HL-60 (cell line): ENCODE measurements around the gene TP53TG5.

ENCODE experiments used
- DNase-seq, 2 experiments: peaks; one replicate each; pipeline ENCODE4 v3.0.0-alpha.2; 2010 to 2020; ENCODE audit warnings: low read depth in 1 of 2, low spot score in 1 of 2
- H3K27ac ChIP-seq: fragments of 250-450 bp; sonication (Bioruptor Pico); replicated peaks from 2 replicates; pipeline ENCODE4 v1.5.1; 2020; ENCODE audit warnings: mild to moderate bottlenecking, moderate library complexity
- H3K27me3 ChIP-seq: fragments of 250-450 bp; sonication (Bioruptor Pico); 2 replicates; pipeline ENCODE4 v1.5.1; 2021; ENCODE audit warnings: mild to moderate bottlenecking, moderate library complexity; ENCODE audit not compliant: insufficient read depth, poor library complexity, severe bottlenecking
- H3K4me3 ChIP-seq: replicated peaks from 2 replicates; pipeline ENCODE4 v1.5.1; 2011; ENCODE audit warnings: mild to moderate bottlenecking, control low read depth, low read length; ENCODE audit not compliant: insufficient read depth
- GABPA ChIP-seq: IDR thresholded peaks from 2 replicates; pipeline ENCODE4 v1.6.1; 2012; ENCODE audit warnings: low read depth
- POLR2AphosphoS5 ChIP-seq: IDR thresholded peaks from 2 replicates; pipeline ENCODE4 v1.6.1; 2012; ENCODE audit warnings: low read depth
- REST ChIP-seq: IDR thresholded peaks from 2 replicates; pipeline ENCODE4 v1.6.1; 2012; ENCODE audit warnings: low read depth; ENCODE audit not compliant: insufficient replicate concordance
- SPI1 ChIP-seq: IDR thresholded peaks from 2 replicates; pipeline ENCODE4 v1.6.1; 2012; ENCODE audit warnings: low read depth, mild to moderate bottlenecking, borderline replicate concordance
- TF ChIP-seq, protein P1 (sequence below): IDR thresholded peaks from one replicate; pipeline ENCODE4 v1.5.1; 2011; ENCODE audit warnings: low read length, control low read depth, inconsistent platforms; ENCODE audit not compliant: insufficient read depth

The TP53TG5 gene

GRCh38 chr20:45336530-45337366, 41.4 kb downstream of the TP53TG5 start:
- no peak for TF ChIP-seq REST
- Histone ChIP-seq H3K27ac (no peak overlapping the region), H3K27me3 (no peaks in the 10 kb centered on the region), H3K4me3 (no peak overlapping the region)
- no peak for DNase-seq

- Histone ChIP-seq H3K27me3 (no peaks in the 10 kb centered on the region), H3K4me3 (no peak overlapping the region), H3K27ac (no peak overlapping the region)
- TF ChIP-seq GABPA (no peak), SPI1 (no peak), REST (no peak), POLR2AphosphoS5 (no peak)
- TF ChIP-seq, protein P1, sequence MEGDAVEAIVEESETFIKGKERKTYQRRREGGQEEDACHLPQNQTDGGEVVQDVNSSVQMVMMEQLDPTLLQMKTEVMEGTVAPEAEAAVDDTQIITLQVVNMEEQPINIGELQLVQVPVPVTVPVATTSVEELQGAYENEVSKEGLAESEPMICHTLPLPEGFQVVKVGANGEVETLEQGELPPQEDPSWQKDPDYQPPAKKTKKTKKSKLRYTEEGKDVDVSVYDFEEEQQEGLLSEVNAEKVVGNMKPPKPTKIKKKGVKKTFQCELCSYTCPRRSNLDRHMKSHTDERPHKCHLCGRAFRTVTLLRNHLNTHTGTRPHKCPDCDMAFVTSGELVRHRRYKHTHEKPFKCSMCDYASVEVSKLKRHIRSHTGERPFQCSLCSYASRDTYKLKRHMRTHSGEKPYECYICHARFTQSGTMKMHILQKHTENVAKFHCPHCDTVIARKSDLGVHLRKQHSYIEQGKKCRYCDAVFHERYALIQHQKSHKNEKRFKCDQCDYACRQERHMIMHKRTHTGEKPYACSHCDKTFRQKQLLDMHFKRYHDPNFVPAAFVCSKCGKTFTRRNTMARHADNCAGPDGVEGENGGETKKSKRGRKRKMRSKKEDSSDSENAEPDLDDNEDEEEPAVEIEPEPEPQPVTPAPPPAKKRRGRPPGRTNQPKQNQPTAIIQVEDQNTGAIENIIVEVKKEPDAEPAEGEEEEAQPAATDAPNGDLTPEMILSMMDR = no peak
- DNase-seq = no peak
Measured at GRCh38 chr20:45330476-45330875, 47.6 kb downstream of the TP53TG5 start.

DNA sequence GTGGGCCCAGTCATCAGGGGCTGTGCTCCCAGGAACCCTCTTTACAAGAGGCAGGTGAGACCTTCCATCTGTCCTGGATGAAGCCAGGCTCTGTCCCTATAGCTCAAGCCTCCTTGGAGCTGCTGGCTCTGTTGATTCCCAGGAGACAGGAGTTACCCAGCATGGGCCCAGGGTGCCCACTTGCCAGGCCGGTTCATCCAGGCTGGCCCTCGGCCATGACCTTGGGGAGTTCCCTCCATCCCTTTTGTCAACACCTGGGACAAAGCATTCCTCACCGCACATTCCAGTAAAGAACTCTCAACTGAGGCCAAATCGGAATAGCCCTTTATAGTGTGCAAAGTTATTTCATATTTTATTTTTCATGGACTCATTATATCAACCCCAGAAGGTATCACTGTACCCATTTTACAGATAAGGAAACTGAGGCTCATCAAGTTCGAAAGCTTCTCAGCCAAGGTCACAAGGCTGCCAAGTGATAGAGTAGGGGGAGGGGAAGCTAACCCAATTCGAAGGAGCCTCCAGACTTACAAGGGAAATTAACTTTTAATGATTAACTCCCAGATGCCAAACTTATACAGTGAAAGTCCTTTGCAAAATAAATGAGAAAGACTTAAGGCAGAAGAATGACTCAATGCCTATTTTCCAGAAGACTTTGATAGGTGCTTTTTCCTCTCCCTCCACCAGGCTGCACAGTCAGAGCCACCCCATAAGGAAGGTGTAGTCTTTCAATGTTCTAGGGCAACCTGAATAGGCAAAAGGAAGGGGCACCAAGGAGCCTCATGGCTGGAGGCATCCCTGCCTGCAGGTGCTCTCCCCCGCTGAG, 48.4 kb downstream of the TP53TG5 start:
- Histone ChIP-seq H3K4me3 (no peak overlapping the region), H3K27me3 (no peaks in the 10 kb centered on the region), H3K27ac (no peak overlapping the region)
- no peak for DNase-seq
- TF ChIP-seq, protein P1 = no peak
- TF ChIP-seq REST = no peak
- no peak for TF ChIP-seq GABPA
- TF ChIP-seq POLR2AphosphoS5 = no peak
- TF ChIP-seq SPI1 = no peak
